ENCODE data around the gene ELAVL1. TPM values are rescaled to one million over a fixed set of nuclear protein-coding genes. Genes with fewer than 3 reads are reported as not detected.
A peak's percentile ranks its signal among the peaks of the same experiment; 100 is the strongest.

The ELAVL1 gene
- total and polyA plus RNA-seq, 4 donors, result 15.0 to 72.8 (median 47.0) TPM

- Histone ChIP-seq H3K9me3 (ENCODE audit: control insufficient read depth in 4 of 4, insufficient read depth in 3 of 4, low read length in 3 of 4) (no peaks in the 10 kb centered on the region), H3K4me1 (ENCODE audit: control insufficient read depth in 5 of 5, insufficient read depth in 5 of 5, low read length in 5 of 5) (peaks cover 0 to 12% (median 0%) of the 10 kb centered on the region in 5 donors)
- whole genome bisulfite sequencing, 2 donors, result 78 to 82% methylated on average over 9 of the region's 9 CpGs
Observed at GRCh38 chr19:7994928-7995809, 10.3 kb downstream of the ELAVL1 start.

GRCh38 chr19:7994114-7994513 lies 11.3 kb downstream of the ELAVL1 start:
- TF ChIP-seq, protein P1, sequence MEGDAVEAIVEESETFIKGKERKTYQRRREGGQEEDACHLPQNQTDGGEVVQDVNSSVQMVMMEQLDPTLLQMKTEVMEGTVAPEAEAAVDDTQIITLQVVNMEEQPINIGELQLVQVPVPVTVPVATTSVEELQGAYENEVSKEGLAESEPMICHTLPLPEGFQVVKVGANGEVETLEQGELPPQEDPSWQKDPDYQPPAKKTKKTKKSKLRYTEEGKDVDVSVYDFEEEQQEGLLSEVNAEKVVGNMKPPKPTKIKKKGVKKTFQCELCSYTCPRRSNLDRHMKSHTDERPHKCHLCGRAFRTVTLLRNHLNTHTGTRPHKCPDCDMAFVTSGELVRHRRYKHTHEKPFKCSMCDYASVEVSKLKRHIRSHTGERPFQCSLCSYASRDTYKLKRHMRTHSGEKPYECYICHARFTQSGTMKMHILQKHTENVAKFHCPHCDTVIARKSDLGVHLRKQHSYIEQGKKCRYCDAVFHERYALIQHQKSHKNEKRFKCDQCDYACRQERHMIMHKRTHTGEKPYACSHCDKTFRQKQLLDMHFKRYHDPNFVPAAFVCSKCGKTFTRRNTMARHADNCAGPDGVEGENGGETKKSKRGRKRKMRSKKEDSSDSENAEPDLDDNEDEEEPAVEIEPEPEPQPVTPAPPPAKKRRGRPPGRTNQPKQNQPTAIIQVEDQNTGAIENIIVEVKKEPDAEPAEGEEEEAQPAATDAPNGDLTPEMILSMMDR (IDR thresholded peaks at IDR 0.05; ENCODE audit: control extremely low read depth, extremely low read depth), result no peak

More at GRCh38 chr19:7994928-7995809, 10.3 kb downstream of the ELAVL1 start:
- TF ChIP-seq, protein P1 (IDR thresholded peaks at IDR 0.05; ENCODE audit: control extremely low read depth, extremely low read depth), result no peak
- no peak overlapping the region for H3K9ac ChIP-seq (ENCODE audit: insufficient read depth in 1 of 2, low read length in 2 of 2)
- no peak overlapping the region for H3K4me3 ChIP-seq
- DNase-seq (no peak), ATAC-seq (ENCODE audit: insufficient read depth, low FRiP score) (no peak)
- no peak overlapping the region for H3K27ac ChIP-seq (ENCODE audit: low read depth in 1 of 2, low read length in 1 of 2)
- peaks cover 7 to 16% (median 11%) of the 10 kb centered on the region in 4 donors for H3K36me3 ChIP-seq (ENCODE audit: control insufficient read depth in 4 of 4, insufficient read depth in 4 of 4, low read length in 4 of 4)
- no peaks in the 10 kb centered on the region for H3K27me3 ChIP-seq (ENCODE audit: control insufficient read depth in 3 of 3, insufficient read depth in 3 of 3, low read length in 2 of 3)

GRCh38 chr19:7993560-7993959 lies 11.9 kb downstream of the ELAVL1 start:
- H3K9me3 ChIP-seq (ENCODE audit: control insufficient read depth in 4 of 4, insufficient read depth in 3 of 4, low read length in 3 of 4), result no peaks in the 10 kb centered on the region
- peaks cover 7 to 18% (median 14%) of the 10 kb centered on the region in 4 donors for H3K36me3 ChIP-seq (ENCODE audit: control insufficient read depth in 4 of 4, insufficient read depth in 4 of 4, low read length in 4 of 4)
- no peaks in the 10 kb centered on the region for H3K27me3 ChIP-seq (ENCODE audit: control insufficient read depth in 3 of 3, insufficient read depth in 3 of 3, low read length in 2 of 3)
- TF ChIP-seq, protein P1 (IDR thresholded peaks at IDR 0.05; ENCODE audit: control extremely low read depth, extremely low read depth), result no peak
- no peak overlapping the region for H3K9ac ChIP-seq (ENCODE audit: insufficient read depth in 1 of 2, low read length in 2 of 2)
- DNase-seq (no peak), ATAC-seq (ENCODE audit: insufficient read depth, low FRiP score) (no peak)
- peak overlapping the region in 1 of 2 donors; percentile 60 for H3K27ac ChIP-seq (ENCODE audit: low read depth in 1 of 2, low read length in 1 of 2)
- H3K4me1 ChIP-seq (ENCODE audit: control insufficient read depth in 5 of 5, insufficient read depth in 5 of 5, low read length in 5 of 5), result peaks cover 0 to 15% (median 3%) of the 10 kb centered on the region in 5 donors
- WGBS, 2 donors, result 74 to 87% methylated on average over 11 of the region's 11 CpGs
- H3K4me3 ChIP-seq, result no peak overlapping the region

More at GRCh38 chr19:7994114-7994513, 11.3 kb downstream of the ELAVL1 start:
- no peaks in the 10 kb centered on the region for H3K27me3 ChIP-seq (ENCODE audit: control insufficient read depth in 3 of 3, insufficient read depth in 3 of 3, low read length in 2 of 3)
- peaks cover 0 to 12% (median 0%) of the 10 kb centered on the region in 5 donors for H3K4me1 ChIP-seq (ENCODE audit: control insufficient read depth in 5 of 5, insufficient read depth in 5 of 5, low read length in 5 of 5)
- peak overlapping the region in 1 of 2 donors; percentile 35 for H3K27ac ChIP-seq (ENCODE audit: low read depth in 1 of 2, low read length in 1 of 2)
- no peak for DNase-seq
- H3K9ac ChIP-seq (ENCODE audit: insufficient read depth in 1 of 2, low read length in 2 of 2), result no peak overlapping the region
- H3K9me3 ChIP-seq (ENCODE audit: control insufficient read depth in 4 of 4, insufficient read depth in 3 of 4, low read length in 3 of 4), result no peaks in the 10 kb centered on the region
- 78 to 83% methylated on average over 6 of the region's 6 CpGs for WGBS, 2 donors
- no peak overlapping the region for H3K4me3 ChIP-seq
- ATAC-seq (ENCODE audit: insufficient read depth, low FRiP score), result no peak
- peaks cover 7 to 13% (median 13%) of the 10 kb centered on the region in 4 donors for H3K36me3 ChIP-seq (ENCODE audit: control insufficient read depth in 4 of 4, insufficient read depth in 4 of 4, low read length in 4 of 4)

Measured in lung (tissue), 12 donors.